Measurements from ENCODE around the gene NSF. TPM values are rescaled to one million over a fixed set of nuclear protein-coding genes. Genes with fewer than 3 reads are reported as not detected.

NSF gene
- total RNA-seq, 1 donor from 2014 or later = 43.0 TPM

DNA sequence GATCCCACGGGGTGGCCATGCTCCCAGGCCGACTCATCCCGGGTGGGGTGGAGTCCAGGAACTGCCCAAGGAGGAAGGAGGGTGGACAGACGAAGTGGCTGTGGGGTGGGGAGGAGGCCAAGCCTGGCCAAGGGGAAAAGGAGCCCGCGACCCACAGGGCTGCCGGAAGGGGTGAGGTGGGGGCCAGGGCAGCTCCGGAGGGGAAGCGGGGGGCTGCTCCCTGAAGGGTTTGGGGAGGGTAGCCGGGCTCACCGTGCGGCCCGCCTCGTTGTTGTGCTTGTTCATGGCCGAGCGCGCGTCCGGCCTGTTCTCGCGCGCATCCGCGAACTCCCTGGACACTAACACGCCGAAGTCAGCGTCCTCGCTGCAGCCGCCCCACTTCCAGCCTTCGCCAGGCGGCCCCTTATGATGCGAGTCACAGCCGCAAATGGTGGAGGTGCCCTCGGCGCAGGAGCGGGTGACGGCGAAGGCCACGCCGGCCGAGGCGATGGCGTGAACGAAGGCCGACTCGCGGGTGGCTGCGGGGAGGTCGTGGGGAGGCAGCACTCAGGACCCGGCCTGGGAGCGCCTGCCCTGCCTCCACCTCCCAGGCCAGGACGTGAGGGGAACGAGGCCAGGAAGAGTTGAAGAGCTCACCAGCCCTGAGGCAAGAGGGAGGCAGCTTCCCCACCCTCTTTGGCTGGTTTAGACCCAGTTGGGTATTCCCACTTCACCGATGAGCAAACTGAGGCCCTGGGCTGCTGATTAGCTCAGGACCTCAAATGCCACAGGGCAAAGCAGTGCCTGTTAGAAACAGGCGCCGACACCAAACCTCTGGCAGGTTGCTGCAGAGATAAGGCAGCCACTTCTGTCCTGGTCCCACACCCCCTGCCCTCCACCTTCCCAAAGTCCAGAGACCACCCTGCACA, 179.3 kb downstream of the NSF start:
- H3K4me2 ChIP-seq = no peak overlapping the region
- H4K20me1 ChIP-seq (ENCODE audit: low read depth) = peaks cover 11% of the 10 kb centered on the region
- TF ChIP-seq EZH2 (IDR thresholded peaks at IDR 0.05) (no peak), CTCF (IDR thresholded peaks at IDR 0.05) (no peak), EZH2phosphoT487 (IDR thresholded peaks at IDR 0.05) (no peak)
- H3K27me3 ChIP-seq = peaks cover 60% of the 10 kb centered on the region
- H3K4me1 ChIP-seq = peaks cover 13% of the 10 kb centered on the region
- no peaks in the 10 kb centered on the region for H3K36me3 ChIP-seq
- DNase-seq (ENCODE audit: low spot score) = no peak
- H3K4me3 Mint-ChIP-seq = peak overlapping the region; percentile 76
- no peaks in the 10 kb centered on the region for H3K79me2 ChIP-seq (ENCODE audit: low read depth)
- no peak overlapping the region for H3K27ac ChIP-seq
- peaks cover 24% of the 10 kb centered on the region for H3K36me3 Mint-ChIP-seq
- H2AFZ ChIP-seq (replicated peaks) = no peak overlapping the region
- peaks cover 63% of the 10 kb centered on the region for H3K4me1 Mint-ChIP-seq
- H3F3A ChIP-seq (ENCODE audit: low read depth) = peaks cover 30% of the 10 kb centered on the region
- no peak overlapping the region for H3K4me3 ChIP-seq
- H3K27me3 Mint-ChIP-seq (ENCODE audit: insufficient read depth, low read depth) = peaks cover 12% of the 10 kb centered on the region
- no peaks in the 10 kb centered on the region for H3K9me3 Mint-ChIP-seq
- peak overlapping the region; percentile 95 for H3K27ac Mint-ChIP-seq
- H3K9ac ChIP-seq = no peak overlapping the region
- no peaks in the 10 kb centered on the region for H3K9me3 ChIP-seq (ENCODE audit: low read depth)

GRCh38 chr17:46770439-46770817, 180.0 kb downstream of the NSF start:
- peak overlapping the region; percentile 95 for H3K27ac Mint-ChIP-seq
- Histone ChIP-seq H3K9me3 (ENCODE audit: low read depth) (no peaks in the 10 kb centered on the region), H2AFZ (replicated peaks) (peak overlapping the region; percentile 80), H3K27ac (no peak overlapping the region), H3K4me3 (peak overlapping the region; percentile 46), H3K4me1 (peaks cover 13% of the 10 kb centered on the region), H4K20me1 (ENCODE audit: low read depth) (peaks cover 11% of the 10 kb centered on the region), H3K9ac (no peak overlapping the region), H3K27me3 (peaks cover 67% of the 10 kb centered on the region), H3K4me2 (peak overlapping the region; percentile 71), H3K36me3 (no peaks in the 10 kb centered on the region), H3F3A (ENCODE audit: low read depth) (peaks cover 30% of the 10 kb centered on the region), H3K79me2 (ENCODE audit: low read depth) (no peaks in the 10 kb centered on the region)
- H3K4me1 Mint-ChIP-seq = peaks cover 65% of the 10 kb centered on the region
- TF ChIP-seq EZH2phosphoT487 (IDR thresholded peaks at IDR 0.05) (no peak), CTCF (IDR thresholded peaks at IDR 0.05) (no peak), EZH2 (IDR thresholded peaks at IDR 0.05) (no peak)
- DNase-seq (ENCODE audit: low spot score) = no peak
- H3K27me3 Mint-ChIP-seq (ENCODE audit: insufficient read depth, low read depth) = peaks cover 14% of the 10 kb centered on the region
- no peaks in the 10 kb centered on the region for H3K9me3 Mint-ChIP-seq
- H3K36me3 Mint-ChIP-seq = peaks cover 24% of the 10 kb centered on the region
- H3K4me3 Mint-ChIP-seq = peak overlapping the region; percentile 76

DNA sequence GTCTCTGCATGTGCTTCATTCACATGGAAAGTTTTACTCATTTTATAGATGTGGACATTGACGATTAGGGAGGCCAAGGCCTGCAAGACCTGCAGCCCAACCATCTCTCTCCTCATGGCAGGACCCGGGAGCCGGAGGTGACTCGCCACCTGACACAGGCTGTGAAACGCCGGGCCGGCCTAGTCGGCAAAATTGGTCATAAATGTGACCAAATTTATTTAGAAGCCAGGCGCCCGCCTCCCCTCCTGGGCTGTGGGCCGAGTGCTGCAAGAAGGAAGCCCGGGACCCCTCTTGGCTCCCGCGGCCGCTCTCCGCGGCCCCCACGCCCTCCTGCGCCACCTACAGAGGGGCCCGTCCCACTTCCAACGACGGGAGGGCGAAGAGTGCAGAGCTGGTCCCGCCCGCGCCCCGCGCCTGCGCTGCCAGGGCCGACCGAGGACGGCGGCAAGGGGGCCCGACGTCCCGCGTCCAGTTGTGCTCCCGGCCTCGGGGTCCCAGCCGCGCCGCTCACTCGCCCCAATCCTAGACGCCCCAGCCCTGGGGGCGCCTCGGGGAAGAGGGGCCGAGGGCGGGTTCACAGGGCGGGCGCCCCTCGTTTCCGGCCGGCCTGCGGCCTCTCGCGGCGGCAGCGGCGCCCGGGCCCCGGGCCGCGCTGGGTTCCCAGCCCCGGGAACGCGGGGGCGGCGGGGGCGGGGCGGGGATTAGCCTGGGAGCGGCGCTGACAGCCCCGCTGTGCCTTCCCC, 180.5 kb downstream of the NSF start:
- Histone ChIP-seq H3K9me3 (ENCODE audit: low read depth) (no peaks in the 10 kb centered on the region), H3K9ac (no peak overlapping the region), H3K79me2 (ENCODE audit: low read depth) (no peaks in the 10 kb centered on the region), H3K4me3 (peak overlapping the region; percentile 46), H4K20me1 (ENCODE audit: low read depth) (peaks cover 11% of the 10 kb centered on the region), H3K4me2 (peak overlapping the region; percentile 71), H3F3A (ENCODE audit: low read depth) (peaks cover 30% of the 10 kb centered on the region), H2AFZ (replicated peaks) (peak overlapping the region; percentile 80), H3K36me3 (no peaks in the 10 kb centered on the region), H3K4me1 (peaks cover 13% of the 10 kb centered on the region), H3K27ac (no peak overlapping the region), H3K27me3 (peaks cover 70% of the 10 kb centered on the region)
- H3K27ac Mint-ChIP-seq = peak overlapping the region; percentile 95
- H3K4me3 Mint-ChIP-seq = peak overlapping the region; percentile 76
- TF ChIP-seq EZH2phosphoT487 (IDR thresholded peaks at IDR 0.05) (peak; percentile 17), CTCF (IDR thresholded peaks at IDR 0.05) (no peak), EZH2 (IDR thresholded peaks at IDR 0.05) (peak; percentile 54)
- peaks cover 59% of the 10 kb centered on the region for H3K4me1 Mint-ChIP-seq
- peaks cover 19% of the 10 kb centered on the region for H3K36me3 Mint-ChIP-seq
- DNase-seq (ENCODE audit: low spot score) = peak; percentile 78
- H3K9me3 Mint-ChIP-seq = no peaks in the 10 kb centered on the region
- H3K27me3 Mint-ChIP-seq (ENCODE audit: insufficient read depth, low read depth) = peaks cover 9% of the 10 kb centered on the region

Data from neural progenitor cell (in vitro differentiated cells).